Transverse colon (tissue), 4 donors: ENCODE measurements around the gene HS3ST5. TPM values are rescaled to one million over a fixed set of nuclear protein-coding genes. Genes with fewer than 3 reads are reported as not detected.

Source experiments
- DNase-seq: peaks from one replicate; pipeline ENCODE4 v3.0.0-alpha.2; 2019
- H3K27ac ChIP-seq, 4 donors: fragments of 200-600 bp; sonication (generic); 2 replicates each; pipeline ENCODE4 v1.5.1; 2016 to 2018; ENCODE audit warnings: inconsistent platforms in 4 of 4
- H3K27me3 ChIP-seq: fragments of 200-600 bp; sonication (generic); 2 replicates; pipeline ENCODE4 v1.5.1; 2017; ENCODE audit warnings: inconsistent platforms
- H3K36me3 ChIP-seq, 4 donors: fragments of 200-600 bp; sonication (generic); 2 replicates each; pipeline ENCODE4 v1.5.1; 2017 to 2019; ENCODE audit warnings: inconsistent platforms in 4 of 4
- H3K4me1 ChIP-seq, 4 donors: fragments of 200-600 bp; sonication (generic); 2 replicates each; pipeline ENCODE4 v1.5.1; 2017 to 2020; ENCODE audit warnings: inconsistent platforms in 4 of 4
- H3K4me3 ChIP-seq, 4 donors: fragments of 200-600 bp; sonication (generic); 1 replicate in 1 of 4; 2 replicates in 3 of 4; pipeline versions ENCODE4 v1.5.1 to v1.6.1; 2017 to 2019; ENCODE audit warnings: inconsistent platforms in 4 of 4
- H3K9me3 ChIP-seq, 2 donors: fragments of 200-600 bp; sonication (generic); 2 replicates each; pipeline ENCODE4 v1.5.1; 2017 to 2019; ENCODE audit warnings: inconsistent platforms in 2 of 2
- EP300 ChIP-seq: sonication (generic); formaldehyde crosslinking; IDR thresholded peaks from one replicate; pipeline ENCODE4 v1.6.1; 2017; ENCODE audit warnings: antibody characterized with exemption, low read depth
- POLR2A ChIP-seq: fragments of 450-650 bp; IDR thresholded peaks from one replicate; pipeline ENCODE4 v1.6.1; 2016; ENCODE audit warnings: antibody characterized with exemption, mild to moderate bottlenecking, moderate library complexity
- POLR2AphosphoS5 ChIP-seq, 3 donors: sonication (generic); formaldehyde crosslinking; IDR thresholded peaks; one replicate each; pipeline ENCODE4 v1.6.1; 2016; ENCODE audit warnings: antibody characterized with exemption in 3 of 3
- WGBS, 2 donors: methylation state at CpG; one replicate each; pipeline ENCODE4 v1.1.5; 2018; ENCODE audit warnings: low coverage in 1 of 2; 5-methylcytosine and 5-hydroxymethylcytosine counted together
- in situ Hi-C, 4 donors: fragments of 200-750 bp; cut with MboI; loops; one replicate each; pipeline versions ENCODE4 v1.15.0 to v1.15.1; 2017; ENCODE audit warnings: low sequenced_read_pairs in 3 of 4, low pct_ligation_motif_present in 1 of 4, low pct_unique_long_range_greater_than_20kb in 1 of 4
- intact Hi-C: fragments of 100-400 bp; cut with DNase I; formaldehyde crosslinking; loops from one replicate; pipeline ENCODE4 v1.15.1; 2023; ENCODE audit warnings: low total_unique reads
- total RNA-seq, 4 donors: library from RNA; depleted of rRNA; stranded (reverse); fragments of >200 nt; gene quantifications; one replicate each; pipeline ENCODE4 v1.1.0, GENCODE V29; 2016
- TF ChIP-seq, protein P1 (sequence below), 5 experiments: fragments of 200-600 bp in 3 of 5; fragments of 450-650 bp in 2 of 5; sonication (generic) in 3 of 5; IDR thresholded peaks; 1 replicate in 2 of 5; 2 replicates in 3 of 5; pipeline ENCODE4 v1.5.1; 2016 to 2017; ENCODE audit warnings: antibody characterized with exemption in 5 of 5, inconsistent platforms in 3 of 5, mild to moderate bottlenecking in 2 of 5, moderate library complexity in 1 of 5

HS3ST5 gene
- total RNA-seq, 4 donors from 2014 or later: 0.27 to 0.32 TPM; not detected in 2

DNA sequence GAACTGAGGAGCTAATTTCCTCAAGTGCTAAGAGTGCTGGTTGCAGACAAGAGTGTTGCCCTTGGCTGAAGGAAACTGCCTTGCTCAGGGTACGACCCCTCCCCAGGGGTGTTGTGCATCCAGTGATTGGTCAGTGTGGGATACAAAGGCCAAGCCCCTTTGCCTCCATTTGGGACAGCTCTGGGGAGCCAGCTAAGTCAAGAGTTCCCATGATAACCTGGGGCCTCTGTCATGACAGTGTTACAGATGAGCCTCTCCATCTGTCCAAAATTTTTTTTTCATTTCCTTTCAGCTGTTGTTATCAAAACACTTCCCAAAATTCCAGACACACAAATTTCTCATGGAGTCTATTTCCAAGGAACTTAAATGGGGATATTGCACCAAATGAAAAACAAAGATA, 93.3 kb downstream of the HS3ST5 start:
- Histone ChIP-seq H3K4me1 (no peaks in the 10 kb centered on the region), H3K4me3 (no peak overlapping the region), H3K36me3 (no peaks in the 10 kb centered on the region), H3K9me3 (no peaks in the 10 kb centered on the region), H3K27ac (no peak overlapping the region), H3K27me3 (no peaks in the 10 kb centered on the region)
- DNase-seq: no peak
- intact Hi-C loops (no loop called here), in situ Hi-C loops (no loop called here)
- 17% methylated on average over 1 of the region's 1 CpG; no CpG with 5 or more reads in 1 of the 2 donors for WGBS, 2 donors
- no peak for TF ChIP-seq POLR2A
- no peak for TF ChIP-seq POLR2AphosphoS5 (IDR thresholded peaks at IDR 0.05)
- TF ChIP-seq, protein P1, sequence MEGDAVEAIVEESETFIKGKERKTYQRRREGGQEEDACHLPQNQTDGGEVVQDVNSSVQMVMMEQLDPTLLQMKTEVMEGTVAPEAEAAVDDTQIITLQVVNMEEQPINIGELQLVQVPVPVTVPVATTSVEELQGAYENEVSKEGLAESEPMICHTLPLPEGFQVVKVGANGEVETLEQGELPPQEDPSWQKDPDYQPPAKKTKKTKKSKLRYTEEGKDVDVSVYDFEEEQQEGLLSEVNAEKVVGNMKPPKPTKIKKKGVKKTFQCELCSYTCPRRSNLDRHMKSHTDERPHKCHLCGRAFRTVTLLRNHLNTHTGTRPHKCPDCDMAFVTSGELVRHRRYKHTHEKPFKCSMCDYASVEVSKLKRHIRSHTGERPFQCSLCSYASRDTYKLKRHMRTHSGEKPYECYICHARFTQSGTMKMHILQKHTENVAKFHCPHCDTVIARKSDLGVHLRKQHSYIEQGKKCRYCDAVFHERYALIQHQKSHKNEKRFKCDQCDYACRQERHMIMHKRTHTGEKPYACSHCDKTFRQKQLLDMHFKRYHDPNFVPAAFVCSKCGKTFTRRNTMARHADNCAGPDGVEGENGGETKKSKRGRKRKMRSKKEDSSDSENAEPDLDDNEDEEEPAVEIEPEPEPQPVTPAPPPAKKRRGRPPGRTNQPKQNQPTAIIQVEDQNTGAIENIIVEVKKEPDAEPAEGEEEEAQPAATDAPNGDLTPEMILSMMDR (IDR thresholded peaks at IDR 0.05): no peak
- no peak for TF ChIP-seq EP300

DNA sequence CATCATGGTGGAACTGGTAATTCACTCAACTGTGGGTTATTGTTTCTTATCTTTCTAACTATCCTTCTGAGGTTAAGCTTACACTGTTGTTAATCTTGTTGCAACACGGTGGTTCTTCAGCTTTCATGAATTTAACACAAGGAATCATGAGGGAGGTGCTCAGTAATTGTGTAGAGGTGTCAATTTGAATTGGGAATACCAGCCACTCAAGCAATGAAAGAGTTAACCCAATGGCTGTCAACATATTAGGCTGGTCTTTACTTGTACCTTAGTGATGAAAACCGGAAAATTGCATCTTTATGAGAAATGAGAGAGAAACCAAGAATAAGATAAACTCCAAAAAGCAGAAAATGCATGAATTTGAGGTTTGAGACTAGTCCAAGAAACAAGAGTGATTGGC, 95.7 kb downstream of the HS3ST5 start:
- intact Hi-C loops: no loop called here
- no peak for DNase-seq
- H3K9me3 ChIP-seq: no peaks in the 10 kb centered on the region
- no peak overlapping the region for H3K4me3 ChIP-seq
- H3K27ac ChIP-seq: no peak overlapping the region
- TF ChIP-seq, protein P1 (IDR thresholded peaks at IDR 0.05): no peak
- no peak for TF ChIP-seq EP300
- no peak for TF ChIP-seq POLR2AphosphoS5 (IDR thresholded peaks at IDR 0.05)
- TF ChIP-seq POLR2A: no peak
- no peaks in the 10 kb centered on the region for H3K4me1 ChIP-seq
- no peaks in the 10 kb centered on the region for H3K36me3 ChIP-seq
- 40 to 49% methylated on average over 2 of the region's 2 CpGs for WGBS, 2 donors
- H3K27me3 ChIP-seq: no peaks in the 10 kb centered on the region
- in situ Hi-C loops: no loop called here

DNA sequence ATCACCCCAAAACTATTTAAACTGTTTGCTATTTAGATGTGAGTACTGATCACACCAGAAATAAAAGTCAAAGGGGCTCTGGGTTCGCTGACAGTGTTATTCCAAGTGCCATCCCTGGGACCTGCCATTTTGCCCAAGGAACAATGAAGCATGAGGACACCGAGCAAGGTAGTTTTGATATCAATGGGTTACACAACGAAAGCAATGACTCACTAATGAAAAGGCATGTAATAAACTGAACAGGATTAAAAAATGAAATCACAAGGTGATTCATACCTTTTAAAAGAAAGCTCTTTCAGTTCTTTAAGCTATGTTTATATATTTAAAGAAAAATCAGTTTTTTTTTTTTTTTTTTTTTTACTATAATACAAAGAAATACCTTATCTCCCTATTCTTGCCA, 102.0 kb downstream of the HS3ST5 start:
- Histone ChIP-seq H3K4me3 (no peak overlapping the region), H3K36me3 (no peaks in the 10 kb centered on the region), H3K27ac (no peak overlapping the region), H3K27me3 (no peaks in the 10 kb centered on the region), H3K9me3 (no peaks in the 10 kb centered on the region), H3K4me1 (no peaks in the 10 kb centered on the region)
- in situ Hi-C loops: no loop called here
- WGBS, 2 donors: 73% methylated on average over 3 of the region's 3 CpGs; no CpG with 5 or more reads in 1 of the 2 donors
- intact Hi-C loops: no loop called here
- TF ChIP-seq, protein P1 (IDR thresholded peaks at IDR 0.05): no peak
- no peak for TF ChIP-seq POLR2AphosphoS5 (IDR thresholded peaks at IDR 0.05)
- no peak for TF ChIP-seq EP300
- no peak for TF ChIP-seq POLR2A
- DNase-seq: no peak

DNA sequence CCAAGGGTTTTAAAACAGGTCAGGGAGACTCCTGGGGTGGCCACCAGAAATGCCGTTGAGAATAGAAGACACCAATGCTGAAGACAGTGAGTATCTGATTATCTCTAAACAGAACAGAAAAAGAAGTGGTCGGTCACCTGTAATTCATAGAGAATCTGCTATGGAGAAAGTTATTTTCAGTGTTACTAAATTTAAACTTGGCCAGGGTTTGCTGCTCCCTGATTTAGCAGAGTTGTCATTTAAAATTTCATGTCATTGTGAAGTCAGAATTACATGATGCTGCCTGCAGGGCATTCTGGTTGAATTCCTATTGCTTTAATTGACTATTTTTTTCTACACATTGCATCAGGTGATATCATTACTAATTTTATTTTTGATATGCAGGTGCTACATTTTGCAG, 114.1 kb downstream of the HS3ST5 start:
- in situ Hi-C loops: no loop called here
- no peak overlapping the region for H3K27ac ChIP-seq

More for the DNA sequence above, 114.1 kb downstream of the HS3ST5 start:
- WGBS, 2 donors: 81 to 100% methylated on average over 2 of the region's 2 CpGs
- no peaks in the 10 kb centered on the region for H3K36me3 ChIP-seq
- intact Hi-C loops: no loop called here
- H3K9me3 ChIP-seq: no peaks in the 10 kb centered on the region
- TF ChIP-seq POLR2A: no peak
- TF ChIP-seq, protein P1 (IDR thresholded peaks at IDR 0.05): no peak
- DNase-seq: no peak
- H3K27me3 ChIP-seq: no peaks in the 10 kb centered on the region
- H3K4me3 ChIP-seq: no peak overlapping the region
- no peaks in the 10 kb centered on the region for H3K4me1 ChIP-seq
